BJ (cell line): ENCODE data around the gene PMEPA1. TPM values are rescaled to one million over a fixed set of nuclear protein-coding genes. Genes with fewer than 3 reads are reported as not detected.

ENCODE experiments used
- CTCF ChIA-PET: fragments of 350-600 bp; formaldehyde crosslinking; extraction: SDS; loops from one replicate; lab custom pipeline; 2021; ENCODE audit warnings: antibody characterized with exemption, inconsistent platforms; lab: Yijun Ruan, JAX
- POLR2A ChIA-PET: fragments of 300-600 bp; sonication (Branson Sonifier 250); formaldehyde crosslinking; extraction: SDS; loops from one replicate; lab custom pipeline; 2021; ENCODE audit warnings: antibody characterized with exemption; lab: Charles Lee
- DNase-seq: peaks from one replicate; pipeline ENCODE4 v3.0.0-alpha.2; 2011; ENCODE audit warnings: low read depth
- H3K27me3 ChIP-seq: 2 replicates; pipeline ENCODE4 v1.6.0; 2011; ENCODE audit warnings: low read length; ENCODE audit not compliant: control insufficient read depth, insufficient read depth
- H3K36me3 ChIP-seq: 2 replicates; pipeline ENCODE4 v1.5.1; 2011; ENCODE audit warnings: low read length; ENCODE audit not compliant: control insufficient read depth, insufficient read depth
- H3K4me3 ChIP-seq: 2 replicates; pipeline ENCODE4 v1.5.1; 2011; ENCODE audit warnings: low read depth, mild to moderate bottlenecking, control low read depth, low read length
- CTCF ChIP-seq: IDR thresholded peaks from 2 replicates; pipeline ENCODE4 v1.5.1; 2011; ENCODE audit warnings: low read depth, mild to moderate bottlenecking, control low read depth, inconsistent platforms, low read length, moderate library complexity; ENCODE audit not compliant: insufficient read depth
- polyA plus RNA-seq: library from polyadenylated mRNA; depleted of rRNA; stranded (reverse); fragments of >200 nt; gene quantifications from 2 replicates; pipeline ENCODE4 v1.2.3, GENCODE V29; 2011

PMEPA1 gene
- polyA plus RNA-seq, 1 experiment = 5.0 TPM

GRCh38 chr20:57656821-57657534, 52.8 kb downstream of the PMEPA1 start:
- no peak for TF ChIP-seq CTCF
- Histone ChIP-seq H3K27me3 (no peaks in the 10 kb centered on the region), H3K4me3 (no peak overlapping the region), H3K36me3 (peaks cover 1% of the 10 kb centered on the region; the same call in 1 of the 2 replicates)
- DNase-seq = no peak
- POLR2A ChIA-PET = no interaction called here
- CTCF ChIA-PET = interaction anchor here (5.8 kb wide), 1 partner anchor 523 kb away, joined by 47 read pairs; no protein-coding TSS in a partner anchor

DNA sequence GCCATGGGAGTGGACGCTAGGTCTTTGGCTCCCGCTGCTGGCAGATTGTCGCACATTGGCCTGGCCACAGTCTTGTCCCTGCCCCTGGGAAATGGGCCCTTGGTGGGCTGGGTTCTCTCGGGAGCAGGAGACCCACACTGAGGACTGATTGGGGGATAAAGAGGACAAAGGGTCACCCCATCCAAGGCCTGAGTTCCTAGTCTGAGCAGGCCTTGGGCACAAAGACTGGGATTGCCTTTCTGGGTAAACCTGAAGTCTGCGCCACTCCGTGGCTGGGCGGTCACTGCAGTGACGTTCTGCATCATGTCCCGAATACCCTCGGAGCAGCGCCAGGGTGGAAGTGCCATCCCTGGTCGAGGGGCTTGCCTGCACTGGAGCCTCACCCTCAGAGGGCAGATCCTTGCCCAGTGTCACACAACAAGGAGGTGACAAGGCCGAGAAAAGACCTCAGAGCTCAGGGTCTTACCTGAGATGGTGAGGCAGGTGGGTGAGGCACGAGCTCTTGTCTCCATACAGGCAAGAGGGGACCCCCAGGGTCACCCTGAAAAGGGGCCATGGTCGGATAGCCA, 53.5 kb downstream of the PMEPA1 start:
- POLR2A ChIA-PET = no interaction called here
- DNase-seq = no peak
- no peaks in the 10 kb centered on the region for H3K27me3 ChIP-seq
- CTCF ChIA-PET = interaction anchor here (1.1 to 5.8 kb wide), 5 partner anchors 11 to 529 kb away, joined by 3 to 53 read pairs (median 14); no protein-coding TSS in a partner anchor
- no peak for TF ChIP-seq CTCF
- peaks cover 1% of the 10 kb centered on the region; the same call in 1 of the 2 replicates for H3K36me3 ChIP-seq
- H3K4me3 ChIP-seq = no peak overlapping the region

- no peak for TF ChIP-seq CTCF
- no peak overlapping the region for H3K4me3 ChIP-seq
- peaks cover 1% of the 10 kb centered on the region; the same call in 1 of the 2 replicates for H3K36me3 ChIP-seq
- DNase-seq = no peak
- POLR2A ChIA-PET = no interaction called here
- CTCF ChIA-PET = interaction anchor here (0.6 to 5.8 kb wide), 12 partner anchors 11 to 561 kb away, joined by 3 to 53 read pairs (median 3); no protein-coding TSS in a partner anchor
- no peaks in the 10 kb centered on the region for H3K27me3 ChIP-seq
Observed at GRCh38 chr20:57655809-57656155, 54.0 kb downstream of the PMEPA1 start.

DNA sequence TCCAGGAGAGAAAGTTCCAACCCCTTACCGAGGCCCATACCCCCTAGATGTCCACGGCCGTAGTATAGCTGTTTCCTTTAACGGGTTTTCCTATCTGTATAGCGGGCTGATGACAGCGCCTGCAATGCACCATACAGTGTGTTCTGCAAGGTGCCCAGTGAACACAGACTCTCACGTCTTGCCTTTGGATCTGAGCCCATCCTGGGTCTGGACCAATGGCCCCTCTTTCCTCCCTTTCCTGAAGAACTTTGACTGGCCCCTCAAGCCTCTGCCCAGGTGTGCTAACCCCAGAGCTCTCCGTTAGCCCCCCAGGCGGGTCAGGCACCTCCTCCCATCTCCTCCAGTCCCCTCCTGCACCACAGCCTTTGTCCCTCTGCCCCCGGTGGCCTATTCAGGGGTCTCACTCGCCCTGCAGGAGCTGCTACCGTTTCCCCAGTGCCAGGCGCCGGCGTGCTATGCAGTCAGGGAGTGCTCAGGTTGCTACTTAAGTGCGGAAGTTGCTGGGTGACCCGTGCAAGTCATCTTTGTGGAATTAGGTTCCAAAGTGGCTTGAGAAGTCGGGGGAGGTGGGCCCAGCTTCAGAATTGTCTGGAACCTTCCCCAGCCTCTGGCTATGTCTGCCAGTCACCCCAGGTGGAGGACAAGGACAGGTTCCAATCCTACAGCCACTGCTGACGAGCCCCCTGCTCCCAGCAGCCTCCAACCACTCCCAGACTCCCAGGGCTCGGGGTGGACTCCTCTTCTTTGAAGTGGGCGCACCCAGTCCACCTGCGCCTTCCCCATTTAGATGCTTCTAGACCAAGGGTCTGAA, 54.6 kb downstream of the PMEPA1 start:
- CTCF ChIA-PET = interaction anchor here (0.6 to 5.8 kb wide), 33 partner anchors 9 to 562 kb away, joined by 3 to 53 read pairs (median 4); no protein-coding TSS in a partner anchor
- POLR2A ChIA-PET = no interaction called here
- no peak overlapping the region for H3K4me3 ChIP-seq
- no peak for TF ChIP-seq CTCF
- peaks cover 1% of the 10 kb centered on the region; the same call in 1 of the 2 replicates for H3K36me3 ChIP-seq
- DNase-seq = no peak
- H3K27me3 ChIP-seq = no peaks in the 10 kb centered on the region
